DND-41 (cell line): ENCODE results near the gene KCNT2.

Experiments used
- EZH2 ChIP-seq: IDR thresholded peaks from 3 replicates; pipeline ENCODE4 v1.6.1; 2012; ENCODE audit warnings: borderline replicate concordance, low read depth, mild to moderate bottlenecking, moderate library complexity, low read length, inconsistent platforms; ENCODE audit not compliant: severe bottlenecking
- TF ChIP-seq, protein P1 (sequence below): IDR thresholded peaks from 2 replicates; pipeline ENCODE4 v1.5.1; 2012; ENCODE audit warnings: borderline replicate concordance, low read length, moderate library complexity, mild to moderate bottlenecking; ENCODE audit not compliant: poor library complexity, severe bottlenecking; ENCODE audit errors: extremely low read depth

- TF ChIP-seq EZH2: no peak
- TF ChIP-seq, protein P1, sequence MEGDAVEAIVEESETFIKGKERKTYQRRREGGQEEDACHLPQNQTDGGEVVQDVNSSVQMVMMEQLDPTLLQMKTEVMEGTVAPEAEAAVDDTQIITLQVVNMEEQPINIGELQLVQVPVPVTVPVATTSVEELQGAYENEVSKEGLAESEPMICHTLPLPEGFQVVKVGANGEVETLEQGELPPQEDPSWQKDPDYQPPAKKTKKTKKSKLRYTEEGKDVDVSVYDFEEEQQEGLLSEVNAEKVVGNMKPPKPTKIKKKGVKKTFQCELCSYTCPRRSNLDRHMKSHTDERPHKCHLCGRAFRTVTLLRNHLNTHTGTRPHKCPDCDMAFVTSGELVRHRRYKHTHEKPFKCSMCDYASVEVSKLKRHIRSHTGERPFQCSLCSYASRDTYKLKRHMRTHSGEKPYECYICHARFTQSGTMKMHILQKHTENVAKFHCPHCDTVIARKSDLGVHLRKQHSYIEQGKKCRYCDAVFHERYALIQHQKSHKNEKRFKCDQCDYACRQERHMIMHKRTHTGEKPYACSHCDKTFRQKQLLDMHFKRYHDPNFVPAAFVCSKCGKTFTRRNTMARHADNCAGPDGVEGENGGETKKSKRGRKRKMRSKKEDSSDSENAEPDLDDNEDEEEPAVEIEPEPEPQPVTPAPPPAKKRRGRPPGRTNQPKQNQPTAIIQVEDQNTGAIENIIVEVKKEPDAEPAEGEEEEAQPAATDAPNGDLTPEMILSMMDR: no peak
These were observed 430.1 kb downstream of the KCNT2 start for GRCh38 chr1:196178083-196178635.
